Endothelial cell of umbilical vein (primary cell): ENCODE data around the gene NUMBL. TPM values are rescaled to one million over a fixed set of nuclear protein-coding genes. Genes with fewer than 3 reads are reported as not detected.

Source experiments
- BruUV-seq: library from RNA; stranded (reverse); fragments of 400-500 nt; replicated peaks from 2 replicates; lab custom pipeline; 2021; lab: Mats Ljungman, UMichigan
- CTCF ChIA-PET: fragments of 300-600, 350-600 bp; sonication (Branson Sonifier 250); formaldehyde crosslinking; loops from one replicate; lab custom pipeline; 2021; ENCODE audit warnings: antibody characterized with exemption, inconsistent platforms; lab: Charles Lee
- POLR2A ChIA-PET: fragments of 300-600, 350-600 bp; sonication (Branson Sonifier 250); formaldehyde crosslinking; loops from one replicate; lab custom pipeline; 2021; ENCODE audit warnings: antibody characterized with exemption, inconsistent platforms; lab: Charles Lee
- DNase-seq: peaks from one replicate; pipeline ENCODE4 v3.0.0-alpha.2; 2011; ENCODE audit warnings: low read depth, low spot score
- FAIRE-seq: peaks from 2 replicates; lab custom pipeline; 2011; peaks lifted over from hg19 to GRCh38; lab: Jason Lieb, UNC
- H2AFZ ChIP-seq: 2 replicates; pipeline ENCODE4 v1.6.0; 2012; ENCODE audit warnings: low read depth, low read length, control low read depth, inconsistent platforms
- H3K27ac ChIP-seq: 2 replicates; pipeline ENCODE4 v1.5.1; 2011; ENCODE audit warnings: low read depth, mild to moderate bottlenecking, control low read depth, low read length, moderate library complexity; ENCODE audit not compliant: insufficient read depth
- H3K27me3 ChIP-seq, 2 experiments: 2 replicates each; pipeline versions ENCODE4 v1.6.0 to v1.6.1; 2011; ENCODE audit warnings: low read length in 2 of 2, mixed read lengths in 1 of 2; ENCODE audit not compliant: control insufficient read depth in 2 of 2, insufficient read depth in 2 of 2
- H3K36me3 ChIP-seq, 2 experiments: 2 replicates in 1 of 2; 3 replicates in 1 of 2; pipeline ENCODE4 v1.5.1; 2011; ENCODE audit warnings: low read length in 2 of 2, mild to moderate bottlenecking in 1 of 2, moderate library complexity in 1 of 2; ENCODE audit not compliant: control insufficient read depth in 2 of 2, insufficient read depth in 2 of 2; ENCODE audit errors: extremely low read depth in 1 of 2
- H3K4me1 ChIP-seq: 3 replicates; pipeline ENCODE4 v1.5.1; 2011; ENCODE audit warnings: mild to moderate bottlenecking, low read length; ENCODE audit not compliant: control insufficient read depth, insufficient read depth; ENCODE audit errors: extremely low read depth
- H3K4me2 ChIP-seq: 2 replicates; pipeline ENCODE4 v1.6.1; 2011; ENCODE audit warnings: low read length, control low read depth, mixed read lengths; ENCODE audit not compliant: insufficient read depth
- H3K4me3 ChIP-seq, 3 experiments: fragments of 200-600 bp in 1 of 3; sonication (generic), shearing (Covaris generic) in 1 of 3; replicated peaks in 1 of 3; 2 replicates each; pipeline ENCODE4 v1.5.1; 2011 to 2016; ENCODE audit warnings: control low read depth in 3 of 3, low read length in 3 of 3, mild to moderate bottlenecking in 2 of 3, inconsistent platforms in 1 of 3, low read depth in 1 of 3, moderate library complexity in 1 of 3; ENCODE audit not compliant: insufficient read depth in 1 of 3
- H3K79me2 ChIP-seq: 2 replicates; pipeline ENCODE4 v1.6.0; 2012; ENCODE audit warnings: low read length, inconsistent platforms; ENCODE audit not compliant: control insufficient read depth, insufficient read depth
- H3K9ac ChIP-seq: replicated peaks from 2 replicates; pipeline ENCODE3; 2011; ENCODE audit warnings: low read length, control low read depth; ENCODE audit not compliant: insufficient read depth; ENCODE audit errors: extremely low read depth
- H3K9me1 ChIP-seq: replicated peaks from 3 replicates; pipeline ENCODE4 v1.6.0; 2011; ENCODE audit warnings: mild to moderate bottlenecking, low read length; ENCODE audit not compliant: control insufficient read depth, insufficient read depth; ENCODE audit errors: extremely low read depth
- H3K9me3 ChIP-seq: replicated peaks from 2 replicates; pipeline ENCODE4 v1.5.1; 2012; ENCODE audit warnings: low read length, inconsistent platforms; ENCODE audit not compliant: control insufficient read depth, insufficient read depth
- H4K20me1 ChIP-seq: replicated peaks from 2 replicates; pipeline ENCODE3; 2011; ENCODE audit warnings: mild to moderate bottlenecking, low read length; ENCODE audit not compliant: control insufficient read depth, insufficient read depth; ENCODE audit errors: extremely low read depth
- EZH2 ChIP-seq: IDR thresholded peaks from 2 replicates; pipeline ENCODE4 v1.6.1; 2012; ENCODE audit warnings: borderline replicate concordance, low read depth, mild to moderate bottlenecking, moderate library complexity, low read length, inconsistent platforms; ENCODE audit not compliant: severe bottlenecking
- FOS ChIP-seq: IDR thresholded peaks from 2 replicates; pipeline ENCODE4 v1.6.1; 2011; ENCODE audit warnings: mild to moderate bottlenecking, low read length, moderate library complexity, borderline replicate concordance; ENCODE audit not compliant: insufficient read depth
- GATA2 ChIP-seq: IDR thresholded peaks from 2 replicates; pipeline ENCODE4 v1.7.0; 2011; ENCODE audit warnings: low read depth, mild to moderate bottlenecking, moderate library complexity, mixed read lengths, low read length; ENCODE audit not compliant: insufficient read length, insufficient read depth
- dilution Hi-C: fragments of 300-500 bp; cut with MboI; formaldehyde crosslinking; loops from one replicate; pipeline ENCODE4 v1.15.0; 2019; ENCODE audit warnings: low sequenced_read_pairs; ENCODE audit not compliant: extremely low pct_ligation_motif_present
- intact Hi-C: fragments of 100-400 bp; cut with micrococcal nuclease; formaldehyde crosslinking; loops from one replicate; pipeline ENCODE4 v1.10.0; 2022
- polyA plus RNA-seq, 4 experiments: library from polyadenylated mRNA; depleted of rRNA in 3 of 4; stranded (reverse) in 3 of 4; unstranded in 1 of 4; fragments of >200 nt; gene quantifications; 2 replicates each; pipeline versions ENCODE4 v1.2.1 to v1.2.3, GENCODE V29; 2011 to 2012; ENCODE audit warnings: missing spikeins in 1 of 4
- total RNA-seq: library from RNA; stranded (reverse); gene quantifications from 2 replicates; pipeline ENCODE4 v1.2.3, GENCODE V29; 2021
- TF ChIP-seq, protein P1 (sequence below), 2 donors: IDR thresholded peaks; 1 replicate in 1 of 2; 2 replicates in 1 of 2; pipeline ENCODE4 v1.5.1; 2011; ENCODE audit warnings: low read length in 2 of 2, mild to moderate bottlenecking in 2 of 2, moderate library complexity in 2 of 2, control low read depth in 1 of 2, inconsistent platforms in 1 of 2, low read depth in 1 of 2; ENCODE audit not compliant: insufficient read depth in 1 of 2; ENCODE audit errors: extremely low read depth in 1 of 2

NUMBL gene
- total and polyA plus RNA-seq, 2 donors (not counting 3 experiments of a cell fraction or from before 2014, with no cell fraction given) = 21.5 to 46.7 TPM

DNA sequence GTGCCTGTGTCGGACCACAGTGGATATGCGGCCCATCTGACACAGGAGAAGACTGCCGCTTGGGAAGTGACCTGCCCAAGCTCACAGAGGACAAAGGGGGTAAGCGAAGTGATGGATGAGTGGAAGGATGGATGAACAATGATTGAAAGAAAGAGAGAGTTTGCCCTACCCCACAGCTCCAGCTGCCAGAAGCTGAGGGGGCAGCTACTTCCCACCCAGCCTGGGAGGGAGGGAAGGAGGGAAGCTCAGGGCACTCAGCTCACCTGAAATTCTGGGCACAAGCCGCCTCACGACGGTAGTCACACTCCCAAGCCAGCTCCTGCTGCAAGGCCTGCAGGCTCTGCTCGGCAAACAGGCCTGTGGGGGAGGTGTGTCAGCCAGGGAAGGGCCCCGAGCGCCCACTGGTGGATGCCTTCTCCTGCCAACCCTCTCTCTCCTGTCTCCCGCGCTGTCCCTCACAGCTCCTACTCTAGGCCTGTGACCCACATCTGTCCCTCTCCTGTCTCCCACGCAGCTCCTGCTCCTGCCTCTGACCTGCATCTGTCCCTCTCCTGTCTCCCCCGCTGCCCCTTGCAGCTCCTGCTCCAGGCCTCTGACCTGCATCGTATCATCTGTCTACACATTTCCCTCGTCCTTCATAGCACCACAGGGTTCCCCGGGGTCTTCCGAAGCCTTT lies 12.0 kb upstream of the NUMBL start:
- no peaks in the 10 kb centered on the region for H3K27me3 ChIP-seq
- no peak for TF ChIP-seq GATA2
- no peak for TF ChIP-seq EZH2
- TF ChIP-seq FOS = no peak
- TF ChIP-seq, protein P1, sequence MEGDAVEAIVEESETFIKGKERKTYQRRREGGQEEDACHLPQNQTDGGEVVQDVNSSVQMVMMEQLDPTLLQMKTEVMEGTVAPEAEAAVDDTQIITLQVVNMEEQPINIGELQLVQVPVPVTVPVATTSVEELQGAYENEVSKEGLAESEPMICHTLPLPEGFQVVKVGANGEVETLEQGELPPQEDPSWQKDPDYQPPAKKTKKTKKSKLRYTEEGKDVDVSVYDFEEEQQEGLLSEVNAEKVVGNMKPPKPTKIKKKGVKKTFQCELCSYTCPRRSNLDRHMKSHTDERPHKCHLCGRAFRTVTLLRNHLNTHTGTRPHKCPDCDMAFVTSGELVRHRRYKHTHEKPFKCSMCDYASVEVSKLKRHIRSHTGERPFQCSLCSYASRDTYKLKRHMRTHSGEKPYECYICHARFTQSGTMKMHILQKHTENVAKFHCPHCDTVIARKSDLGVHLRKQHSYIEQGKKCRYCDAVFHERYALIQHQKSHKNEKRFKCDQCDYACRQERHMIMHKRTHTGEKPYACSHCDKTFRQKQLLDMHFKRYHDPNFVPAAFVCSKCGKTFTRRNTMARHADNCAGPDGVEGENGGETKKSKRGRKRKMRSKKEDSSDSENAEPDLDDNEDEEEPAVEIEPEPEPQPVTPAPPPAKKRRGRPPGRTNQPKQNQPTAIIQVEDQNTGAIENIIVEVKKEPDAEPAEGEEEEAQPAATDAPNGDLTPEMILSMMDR (IDR thresholded peaks at IDR 0.05; ENCODE audit: extremely low read depth in 1 of 2, insufficient read depth in 1 of 2, low read depth in 1 of 2, low read length in 2 of 2) = peak in 1 of 2 donors; percentile 12
- H2AFZ ChIP-seq = no peak overlapping the region
- H3K4me1 ChIP-seq = no peaks in the 10 kb centered on the region
- ChIA-PET CTCF (interaction anchor here (0.7 to 1.0 kb wide), 2 partner anchors 12 to 34 kb away, joined by 3 read pairs; partner anchors contain the start of gene NUMBL), POLR2A (no interaction called here)
- intact Hi-C loops = no loop called here
- no peak overlapping the region for H3K4me3 ChIP-seq
- DNase-seq (no peak), FAIRE-seq (no peak)
- no peaks in the 10 kb centered on the region for H4K20me1 ChIP-seq
- H3K9me3 ChIP-seq = no peaks in the 10 kb centered on the region
- peaks cover 0 to 9% of the 10 kb centered on the region in 2 experiments for H3K36me3 ChIP-seq
- BruUV-seq = no TSS peak
- no peaks in the 10 kb centered on the region for H3K79me2 ChIP-seq
- dilution Hi-C loops = no loop called here
- H3K4me2 ChIP-seq = no peak overlapping the region
- H3K9me1 ChIP-seq = no peaks in the 10 kb centered on the region
- no peak overlapping the region for H3K9ac ChIP-seq
- H3K27ac ChIP-seq = no peak overlapping the region
